ENCODE data around the gene TTC22.

DNA sequence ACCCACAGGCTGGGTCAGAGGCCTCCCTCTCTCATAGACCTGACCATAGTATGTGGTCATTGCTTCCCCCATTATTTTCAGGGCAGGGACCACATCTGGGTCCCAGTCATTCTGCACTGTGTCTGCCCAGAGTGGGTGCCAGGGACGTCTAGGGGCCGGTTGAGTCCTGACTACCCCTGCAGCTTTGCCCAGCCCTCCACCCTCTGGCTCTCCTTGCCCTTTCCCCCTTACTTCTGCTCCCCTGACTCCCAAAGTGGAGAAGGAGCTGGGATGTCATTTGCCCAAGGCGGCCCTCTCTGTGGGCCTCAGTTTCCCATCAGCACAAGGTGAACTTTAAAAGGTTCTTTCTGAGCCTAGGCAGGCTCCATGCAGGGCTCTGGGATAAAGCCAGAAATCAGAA is 4.3 kb upstream of the TTC22 start:
- TF ChIP-seq, protein P1, sequence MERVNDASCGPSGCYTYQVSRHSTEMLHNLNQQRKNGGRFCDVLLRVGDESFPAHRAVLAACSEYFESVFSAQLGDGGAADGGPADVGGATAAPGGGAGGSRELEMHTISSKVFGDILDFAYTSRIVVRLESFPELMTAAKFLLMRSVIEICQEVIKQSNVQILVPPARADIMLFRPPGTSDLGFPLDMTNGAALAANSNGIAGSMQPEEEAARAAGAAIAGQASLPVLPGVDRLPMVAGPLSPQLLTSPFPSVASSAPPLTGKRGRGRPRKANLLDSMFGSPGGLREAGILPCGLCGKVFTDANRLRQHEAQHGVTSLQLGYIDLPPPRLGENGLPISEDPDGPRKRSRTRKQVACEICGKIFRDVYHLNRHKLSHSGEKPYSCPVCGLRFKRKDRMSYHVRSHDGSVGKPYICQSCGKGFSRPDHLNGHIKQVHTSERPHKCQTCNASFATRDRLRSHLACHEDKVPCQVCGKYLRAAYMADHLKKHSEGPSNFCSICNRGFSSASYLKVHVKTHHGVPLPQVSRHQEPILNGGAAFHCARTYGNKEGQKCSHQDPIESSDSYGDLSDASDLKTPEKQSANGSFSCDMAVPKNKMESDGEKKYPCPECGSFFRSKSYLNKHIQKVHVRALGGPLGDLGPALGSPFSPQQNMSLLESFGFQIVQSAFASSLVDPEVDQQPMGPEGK (CRISPR knock-in tag; IDR thresholded peaks at IDR 0.05; ENCODE audit: borderline replicate concordance) = no peak
- TF ChIP-seq, protein P2, sequence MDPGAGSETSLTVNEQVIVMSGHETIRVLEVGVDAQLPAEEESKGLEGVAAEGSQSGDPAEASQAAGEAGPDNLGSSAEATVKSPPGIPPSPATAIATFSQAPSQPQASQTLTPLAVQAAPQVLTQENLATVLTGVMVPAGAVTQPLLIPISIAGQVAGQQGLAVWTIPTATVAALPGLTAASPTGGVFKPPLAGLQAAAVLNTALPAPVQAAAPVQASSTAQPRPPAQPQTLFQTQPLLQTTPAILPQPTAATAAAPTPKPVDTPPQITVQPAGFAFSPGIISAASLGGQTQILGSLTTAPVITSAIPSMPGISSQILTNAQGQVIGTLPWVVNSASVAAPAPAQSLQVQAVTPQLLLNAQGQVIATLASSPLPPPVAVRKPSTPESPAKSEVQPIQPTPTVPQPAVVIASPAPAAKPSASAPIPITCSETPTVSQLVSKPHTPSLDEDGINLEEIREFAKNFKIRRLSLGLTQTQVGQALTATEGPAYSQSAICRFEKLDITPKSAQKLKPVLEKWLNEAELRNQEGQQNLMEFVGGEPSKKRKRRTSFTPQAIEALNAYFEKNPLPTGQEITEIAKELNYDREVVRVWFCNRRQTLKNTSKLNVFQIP (CRISPR knock-in tag; IDR thresholded peaks at IDR 0.05; ENCODE audit: borderline replicate concordance, low read depth) = no peak
- TF ChIP-seq ZFP3 (CRISPR knock-in tag; IDR thresholded peaks at IDR 0.05) = no peak
- TF ChIP-seq GLIS3 (CRISPR knock-in tag; IDR thresholded peaks at IDR 0.05) = no peak
- TF ChIP-seq, protein P3, sequence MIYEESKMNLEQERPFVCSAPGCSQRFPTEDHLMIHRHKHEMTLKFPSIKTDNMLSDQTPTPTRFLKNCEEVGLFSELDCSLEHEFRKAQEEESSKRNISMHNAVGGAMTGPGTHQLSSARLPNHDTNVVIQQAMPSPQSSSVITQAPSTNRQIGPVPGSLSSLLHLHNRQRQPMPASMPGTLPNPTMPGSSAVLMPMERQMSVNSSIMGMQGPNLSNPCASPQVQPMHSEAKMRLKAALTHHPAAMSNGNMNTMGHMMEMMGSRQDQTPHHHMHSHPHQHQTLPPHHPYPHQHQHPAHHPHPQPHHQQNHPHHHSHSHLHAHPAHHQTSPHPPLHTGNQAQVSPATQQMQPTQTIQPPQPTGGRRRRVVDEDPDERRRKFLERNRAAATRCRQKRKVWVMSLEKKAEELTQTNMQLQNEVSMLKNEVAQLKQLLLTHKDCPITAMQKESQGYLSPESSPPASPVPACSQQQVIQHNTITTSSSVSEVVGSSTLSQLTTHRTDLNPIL (CRISPR knock-in tag; IDR thresholded peaks at IDR 0.05; ENCODE audit: low read depth) = no peak
- no peak for TF ChIP-seq SNAI2 (CRISPR knock-in tag; IDR thresholded peaks at IDR 0.05)
